ENCODE results near the gene USE1. TPM values are rescaled to one million over a fixed set of nuclear protein-coding genes. Genes with fewer than 3 reads are reported as not detected.

USE1 gene, protein sequence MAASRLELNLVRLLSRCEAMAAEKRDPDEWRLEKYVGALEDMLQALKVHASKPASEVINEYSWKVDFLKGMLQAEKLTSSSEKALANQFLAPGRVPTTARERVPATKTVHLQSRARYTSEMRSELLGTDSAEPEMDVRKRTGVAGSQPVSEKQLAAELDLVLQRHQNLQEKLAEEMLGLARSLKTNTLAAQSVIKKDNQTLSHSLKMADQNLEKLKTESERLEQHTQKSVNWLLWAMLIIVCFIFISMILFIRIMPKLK
- 10 to 100 TPM; 11.5 to 13.7 TPM for total RNA-seq

DNA sequence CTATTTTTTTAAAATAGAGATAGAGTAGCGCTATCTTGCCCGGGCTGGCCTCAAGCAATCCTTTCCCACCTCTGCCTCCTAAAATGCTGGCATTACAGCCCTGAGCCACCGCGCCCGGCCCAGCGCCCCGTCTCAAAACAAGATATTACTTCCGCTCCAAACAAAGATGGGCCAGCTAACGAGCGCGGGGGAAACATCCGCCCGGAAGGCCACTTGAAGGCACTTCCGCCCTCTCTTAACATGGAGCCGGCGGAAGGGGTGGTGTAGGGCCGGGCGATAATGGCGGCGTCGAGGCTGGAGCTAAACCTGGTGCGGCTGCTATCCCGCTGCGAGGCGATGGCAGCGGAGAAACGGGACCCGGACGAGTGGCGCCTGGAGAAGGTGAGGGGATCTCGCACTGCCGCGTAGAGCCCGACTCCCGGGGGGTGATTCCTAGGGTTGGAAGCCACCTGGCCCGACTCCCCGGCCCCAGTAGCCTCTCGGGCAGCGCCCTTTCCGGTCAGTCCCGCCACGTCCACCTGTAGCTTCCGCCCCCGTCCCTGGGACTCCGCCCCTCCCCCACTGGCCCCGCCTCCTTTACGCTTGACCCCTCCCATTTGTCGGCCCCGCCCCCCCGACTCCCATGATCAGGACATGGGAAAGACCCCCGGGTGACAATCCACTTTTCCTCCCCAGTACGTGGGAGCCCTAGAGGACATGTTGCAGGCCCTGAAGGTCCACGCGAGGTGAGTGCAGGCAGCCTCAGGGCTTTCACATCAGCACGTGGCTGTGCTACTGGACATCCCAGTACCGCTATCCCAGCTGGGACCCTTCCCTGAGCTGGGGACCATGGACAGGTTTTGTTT, at the start of gene USE1:
TSS of gene USE1 (plus strand) at position 231 of the 845 bp plus-strand sequence. CDS start at position 280, 49 bp downstream.
- Histone ChIP-seq H3K9me3 (no peaks in the 10 kb centered on the region), H3K36me3 (peaks cover 25% of the 10 kb centered on the region), H3K4me1 (ENCODE audit: control insufficient read depth in 1 of 2, low read depth in 2 of 2) (peaks cover 3 to 20% of the 10 kb centered on the region in 2 donors), H3K4me3 (peak within 1 kb of the TSS; percentile 80), H3K27ac (peak within 1 kb of the TSS; percentile 82 to 83), H3K27me3 (replicated peaks; ENCODE audit: insufficient read depth) (no peaks in the 10 kb centered on the region)
- TF ChIP-seq, protein P1, sequence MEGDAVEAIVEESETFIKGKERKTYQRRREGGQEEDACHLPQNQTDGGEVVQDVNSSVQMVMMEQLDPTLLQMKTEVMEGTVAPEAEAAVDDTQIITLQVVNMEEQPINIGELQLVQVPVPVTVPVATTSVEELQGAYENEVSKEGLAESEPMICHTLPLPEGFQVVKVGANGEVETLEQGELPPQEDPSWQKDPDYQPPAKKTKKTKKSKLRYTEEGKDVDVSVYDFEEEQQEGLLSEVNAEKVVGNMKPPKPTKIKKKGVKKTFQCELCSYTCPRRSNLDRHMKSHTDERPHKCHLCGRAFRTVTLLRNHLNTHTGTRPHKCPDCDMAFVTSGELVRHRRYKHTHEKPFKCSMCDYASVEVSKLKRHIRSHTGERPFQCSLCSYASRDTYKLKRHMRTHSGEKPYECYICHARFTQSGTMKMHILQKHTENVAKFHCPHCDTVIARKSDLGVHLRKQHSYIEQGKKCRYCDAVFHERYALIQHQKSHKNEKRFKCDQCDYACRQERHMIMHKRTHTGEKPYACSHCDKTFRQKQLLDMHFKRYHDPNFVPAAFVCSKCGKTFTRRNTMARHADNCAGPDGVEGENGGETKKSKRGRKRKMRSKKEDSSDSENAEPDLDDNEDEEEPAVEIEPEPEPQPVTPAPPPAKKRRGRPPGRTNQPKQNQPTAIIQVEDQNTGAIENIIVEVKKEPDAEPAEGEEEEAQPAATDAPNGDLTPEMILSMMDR (IDR thresholded peaks at IDR 0.05) = no peak
- DNase-seq (ENCODE audit: low spot score) (peak; percentile 72), ATAC-seq (ENCODE audit: insufficient number of reproducible peaks, low FRiP score, low read depth) (peak; percentile 75)

DNA sequence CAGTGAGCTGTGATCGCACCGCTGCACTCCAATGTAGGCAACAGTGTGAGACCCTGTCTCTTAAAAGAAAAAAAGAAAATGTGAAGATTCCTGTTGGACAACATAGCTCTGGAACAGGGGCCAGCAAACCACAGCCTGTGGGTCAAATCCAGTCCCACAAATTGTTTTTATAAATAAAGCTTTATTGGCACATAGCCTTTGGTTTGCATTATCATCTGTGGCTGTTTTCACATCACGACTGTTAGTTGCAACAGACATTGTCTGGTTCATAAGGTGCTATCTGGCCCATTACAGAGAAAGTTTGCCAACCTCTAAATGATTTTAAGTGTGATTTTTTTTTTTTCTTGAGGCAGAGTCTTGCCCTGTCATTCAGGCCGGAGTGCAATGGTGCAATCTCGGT, 49.4 kb upstream of the USE1 start:
- H3K36me3 ChIP-seq = peaks cover 78% of the 10 kb centered on the region
- H3K27me3 ChIP-seq (replicated peaks; ENCODE audit: insufficient read depth) = no peaks in the 10 kb centered on the region
- no peaks in the 10 kb centered on the region for H3K4me1 ChIP-seq (ENCODE audit: control insufficient read depth in 1 of 2, low read depth in 2 of 2)
- ATAC-seq (ENCODE audit: insufficient number of reproducible peaks, low FRiP score, low read depth) = no peak
- DNase-seq (ENCODE audit: low spot score) = no peak
- TF ChIP-seq, protein P1 (IDR thresholded peaks at IDR 0.05) = no peak
- no peaks in the 10 kb centered on the region for H3K9me3 ChIP-seq
- H3K4me3 ChIP-seq = no peak overlapping the region
- H3K27ac ChIP-seq = no peak overlapping the region

DNA sequence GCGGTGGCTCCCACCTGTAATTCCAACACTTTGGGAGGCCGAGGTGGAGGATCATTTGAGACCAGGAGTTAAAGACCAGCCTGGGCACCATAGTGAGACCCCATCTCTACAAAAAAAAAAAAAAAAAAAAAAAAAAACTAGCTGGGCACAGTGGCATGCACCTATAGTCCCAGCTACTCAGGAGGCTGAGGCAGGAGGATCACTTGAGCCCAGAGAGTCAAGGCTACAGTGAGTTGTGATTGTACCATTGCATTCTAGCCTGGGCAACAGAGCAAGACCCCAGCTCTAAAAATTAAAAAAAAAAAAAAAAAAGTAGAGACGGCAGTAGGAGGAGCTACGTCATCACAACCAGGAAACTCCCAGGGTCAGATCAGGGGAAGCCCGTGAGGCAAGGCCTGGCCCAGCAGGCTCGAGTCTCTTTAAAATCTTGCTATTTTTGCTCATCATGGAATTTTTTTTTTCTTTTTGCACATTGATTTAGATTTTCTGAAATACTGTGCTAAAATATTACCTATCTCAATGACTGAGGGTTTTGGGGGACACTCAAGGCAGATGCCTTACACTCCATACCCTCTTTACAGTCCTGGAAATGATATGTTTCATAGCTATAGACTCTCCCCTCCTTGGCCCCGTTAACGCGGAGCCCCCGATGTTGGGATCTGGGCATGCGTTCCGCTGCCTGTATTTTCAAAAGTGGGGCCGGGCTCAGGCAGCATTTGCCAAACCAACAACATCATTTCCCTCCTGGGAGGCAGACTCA, 44.4 kb upstream of the USE1 start:
- no peak overlapping the region for H3K4me3 ChIP-seq
- peaks cover 77% of the 10 kb centered on the region for H3K36me3 ChIP-seq
- no peak overlapping the region for H3K27ac ChIP-seq
- no peaks in the 10 kb centered on the region for H3K27me3 ChIP-seq (replicated peaks; ENCODE audit: insufficient read depth)
- H3K9me3 ChIP-seq = no peaks in the 10 kb centered on the region
- no peak for DNase-seq (ENCODE audit: low spot score)
- TF ChIP-seq, protein P1 (IDR thresholded peaks at IDR 0.05) = no peak
- ATAC-seq (ENCODE audit: insufficient number of reproducible peaks, low FRiP score, low read depth) = no peak
- H3K4me1 ChIP-seq (ENCODE audit: control insufficient read depth in 1 of 2, low read depth in 2 of 2) = no peaks in the 10 kb centered on the region

DNA sequence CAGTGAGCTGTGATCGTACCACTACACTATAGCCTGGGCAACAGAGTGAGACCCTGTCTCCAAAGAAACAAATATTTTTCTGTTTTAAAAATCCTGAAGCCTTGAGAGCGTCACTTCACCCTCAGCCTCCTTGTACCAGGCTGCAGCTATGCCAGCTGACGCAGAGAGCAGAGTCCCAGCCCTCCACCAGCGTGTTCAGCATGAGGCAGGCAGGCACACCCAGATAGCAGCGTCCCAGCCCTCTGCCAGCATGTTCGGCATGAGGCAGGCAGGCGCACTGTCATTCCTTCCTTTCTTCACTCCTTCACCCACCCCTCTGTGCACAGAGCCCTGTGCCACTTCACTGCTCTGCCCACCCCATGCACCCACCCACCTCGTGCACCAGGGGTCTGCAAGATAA, 43.3 kb upstream of the USE1 start:
- no peak overlapping the region for H3K27ac ChIP-seq
- ATAC-seq (ENCODE audit: insufficient number of reproducible peaks, low FRiP score, low read depth) (no peak), DNase-seq (ENCODE audit: low spot score) (no peak)
- H3K4me1 ChIP-seq (ENCODE audit: control insufficient read depth in 1 of 2, low read depth in 2 of 2) = no peaks in the 10 kb centered on the region
- no peak overlapping the region for H3K4me3 ChIP-seq
- TF ChIP-seq, protein P1 (IDR thresholded peaks at IDR 0.05) = no peak
- peaks cover 80% of the 10 kb centered on the region for H3K36me3 ChIP-seq
- H3K27me3 ChIP-seq (replicated peaks; ENCODE audit: insufficient read depth) = no peaks in the 10 kb centered on the region
- H3K9me3 ChIP-seq = no peaks in the 10 kb centered on the region
